ENCODE measurements around the gene RALY.

Gene RALY

GRCh38 chr20:34095825-34096224, 102.1 kb downstream of the RALY start:
- ChIA-PET CTCF (interaction anchor here (0.6 kb wide), 1 partner anchor 1535 kb away, joined by 4 read pairs; no protein-coding TSS in a partner anchor), POLR2A (interaction anchor here (5.8 kb wide), 1 partner anchor 16 kb away, joined by 27 read pairs; the partner anchor contains the start of gene EIF2S2)
- TF ChIP-seq LEF1 (IDR thresholded peaks at IDR 0.05; ENCODE audit: borderline replicate concordance), result no peak
- TF ChIP-seq ELF4 (IDR thresholded peaks at IDR 0.05), result no peak
- TF ChIP-seq FOXM1 (IDR thresholded peaks at IDR 0.05; ENCODE audit: borderline replicate concordance), result no peak
- TF ChIP-seq NFRKB (IDR thresholded peaks at IDR 0.05), result no peak
- DNase-seq (ENCODE audit: extremely low spot score), result no peak

- DNase-seq (ENCODE audit: extremely low spot score), result no peak
- TF ChIP-seq ZNF384 (IDR thresholded peaks at IDR 0.05) (no peak), CTBP1 (IDR thresholded peaks at IDR 0.05; ENCODE audit: borderline replicate concordance) (no peak), ARNT (IDR thresholded peaks at IDR 0.05) (no peak), SUZ12 (IDR thresholded peaks at IDR 0.05) (no peak), FOXA1 (IDR thresholded peaks at IDR 0.05) (no peak), FOXM1 (IDR thresholded peaks at IDR 0.05; ENCODE audit: borderline replicate concordance) (no peak)
- ChIA-PET CTCF (interaction anchor here (0.6 kb wide), 1 partner anchor 1534 kb away, joined by 4 read pairs; no protein-coding TSS in a partner anchor), POLR2A (interaction anchor here (5.8 kb wide), 1 partner anchor 15 kb away, joined by 27 read pairs; the partner anchor contains the start of gene EIF2S2)
Observed at GRCh38 chr20:34096699-34097444, 103.2 kb downstream of the RALY start.

GRCh38 chr20:34098570-34098969, 104.9 kb downstream of the RALY start:
- TF ChIP-seq L3MBTL2 (conservative IDR thresholded peaks at IDR 0.05) (no peak), SP1 (IDR thresholded peaks at IDR 0.05) (no peak), FOXK2 (IDR thresholded peaks at IDR 0.05) (no peak), ELF4 (IDR thresholded peaks at IDR 0.05) (no peak), TARDBP (IDR thresholded peaks at IDR 0.05) (no peak)
- CTCF ChIA-PET, result no interaction called here
- POLR2A ChIA-PET, result no interaction called here
- DNase-seq (ENCODE audit: extremely low spot score), result no peak

GRCh38 chr20:34099675-34100074, 106.0 kb downstream of the RALY start:
- TF ChIP-seq LEF1 (IDR thresholded peaks at IDR 0.05; ENCODE audit: borderline replicate concordance), result no peak
- no peak for TF ChIP-seq PKNOX1 (IDR thresholded peaks at IDR 0.05)
- no peak for TF ChIP-seq CTBP1 (IDR thresholded peaks at IDR 0.05; ENCODE audit: borderline replicate concordance)
- TF ChIP-seq ZNF384 (IDR thresholded peaks at IDR 0.05), result no peak
- TF ChIP-seq SP1 (IDR thresholded peaks at IDR 0.05), result no peak
- no peak for TF ChIP-seq TARDBP (IDR thresholded peaks at IDR 0.05)
- no peak for TF ChIP-seq SUZ12 (IDR thresholded peaks at IDR 0.05)
- TF ChIP-seq ARNT (IDR thresholded peaks at IDR 0.05), result no peak
- TF ChIP-seq FOXA1 (IDR thresholded peaks at IDR 0.05), result no peak
- TF ChIP-seq HDGF (IDR thresholded peaks at IDR 0.05; ENCODE audit: borderline replicate concordance), result no peak
- no peak for TF ChIP-seq L3MBTL2 (conservative IDR thresholded peaks at IDR 0.05)
- no peak for TF ChIP-seq NFRKB (IDR thresholded peaks at IDR 0.05)
- TF ChIP-seq FOXM1 (IDR thresholded peaks at IDR 0.05; ENCODE audit: borderline replicate concordance), result no peak
- TF ChIP-seq FOXK2 (IDR thresholded peaks at IDR 0.05), result no peak
- no peak for TF ChIP-seq ELF4 (IDR thresholded peaks at IDR 0.05)
- TF ChIP-seq BHLHE40 (IDR thresholded peaks at IDR 0.05; ENCODE audit: borderline replicate concordance), result no peak
- no peak for DNase-seq (ENCODE audit: extremely low spot score)
- CTCF ChIA-PET, result no interaction called here
- POLR2A ChIA-PET, result interaction anchor here (1.8 to 2.0 kb wide), 3 partner anchors 9 to 12 kb away, joined by 5 to 18 read pairs (median 6); partner anchors contain the start of gene EIF2S2

- DNase-seq (ENCODE audit: extremely low spot score), result no peak
- CTCF ChIA-PET, result no interaction called here
- TF ChIP-seq SUZ12 (IDR thresholded peaks at IDR 0.05) (no peak), FOXM1 (IDR thresholded peaks at IDR 0.05; ENCODE audit: borderline replicate concordance) (no peak), LEF1 (IDR thresholded peaks at IDR 0.05; ENCODE audit: borderline replicate concordance) (no peak), TARDBP (IDR thresholded peaks at IDR 0.05) (no peak), SP1 (IDR thresholded peaks at IDR 0.05) (no peak), BHLHE40 (IDR thresholded peaks at IDR 0.05; ENCODE audit: borderline replicate concordance) (no peak), PKNOX1 (IDR thresholded peaks at IDR 0.05) (no peak), FOXA1 (IDR thresholded peaks at IDR 0.05) (no peak), FOXK2 (IDR thresholded peaks at IDR 0.05) (no peak), ZNF384 (IDR thresholded peaks at IDR 0.05) (no peak), HDGF (IDR thresholded peaks at IDR 0.05; ENCODE audit: borderline replicate concordance) (no peak)
- POLR2A ChIA-PET, result interaction anchor here (1.8 to 2.0 kb wide), 3 partner anchors 9 to 12 kb away, joined by 5 to 18 read pairs (median 6); partner anchors contain the start of gene EIF2S2
Observed at GRCh38 chr20:34100576-34100975, 106.9 kb downstream of the RALY start.

GRCh38 chr20:34102342-34102741, 108.6 kb downstream of the RALY start:
- DNase-seq (ENCODE audit: extremely low spot score), result no peak
- ChIA-PET POLR2A (interaction anchor here (2.7 kb wide), 1 partner anchor 10 kb away, joined by 21 read pairs; the partner anchor contains the start of gene EIF2S2), CTCF (no interaction called here)
- TF ChIP-seq ARNT (IDR thresholded peaks at IDR 0.05) (no peak), LEF1 (IDR thresholded peaks at IDR 0.05; ENCODE audit: borderline replicate concordance) (no peak), FOXK2 (IDR thresholded peaks at IDR 0.05) (no peak), ZNF384 (IDR thresholded peaks at IDR 0.05) (no peak), ELF4 (IDR thresholded peaks at IDR 0.05) (no peak), NFRKB (IDR thresholded peaks at IDR 0.05) (no peak), L3MBTL2 (conservative IDR thresholded peaks at IDR 0.05) (no peak), PKNOX1 (IDR thresholded peaks at IDR 0.05) (no peak), SP1 (IDR thresholded peaks at IDR 0.05) (no peak), HDGF (IDR thresholded peaks at IDR 0.05; ENCODE audit: borderline replicate concordance) (no peak), BHLHE40 (IDR thresholded peaks at IDR 0.05; ENCODE audit: borderline replicate concordance) (no peak), FOXM1 (IDR thresholded peaks at IDR 0.05; ENCODE audit: borderline replicate concordance) (no peak), TARDBP (IDR thresholded peaks at IDR 0.05) (no peak), SUZ12 (IDR thresholded peaks at IDR 0.05) (no peak), FOXA1 (IDR thresholded peaks at IDR 0.05) (no peak)
